ENCODE measurements around the gene NRM.
"Not testable (repeated sequence)": the region's sequence is repeated elsewhere in the genome, so short reads cannot be mapped to it uniquely, and the experiment has no call there.

NRM gene

GRCh38 chr6:30672445-30673253 is 18.1 kb downstream of the NRM start, which contains the start of gene DHX16:
TSS of gene DHX16 (minus strand) at chr6:30673006. CDS start at chr6:30672841, 165 bp downstream.
- DNase-seq: peak; percentile 90
- Mint-ChIP-seq H3K4me1 (ENCODE audit: low read depth) (peaks cover 34% of the 10 kb centered on the region), H3K27me3 (no peaks in the 10 kb centered on the region), H3K36me3 (ENCODE audit: low read depth) (peaks cover 56% of the 10 kb centered on the region), H3K27ac (peak within 1 kb of the TSS; percentile 79), H3K4me3 (peak within 1 kb of the TSS; percentile 93), H3K9me3 (no peaks in the 10 kb centered on the region)

DNA sequence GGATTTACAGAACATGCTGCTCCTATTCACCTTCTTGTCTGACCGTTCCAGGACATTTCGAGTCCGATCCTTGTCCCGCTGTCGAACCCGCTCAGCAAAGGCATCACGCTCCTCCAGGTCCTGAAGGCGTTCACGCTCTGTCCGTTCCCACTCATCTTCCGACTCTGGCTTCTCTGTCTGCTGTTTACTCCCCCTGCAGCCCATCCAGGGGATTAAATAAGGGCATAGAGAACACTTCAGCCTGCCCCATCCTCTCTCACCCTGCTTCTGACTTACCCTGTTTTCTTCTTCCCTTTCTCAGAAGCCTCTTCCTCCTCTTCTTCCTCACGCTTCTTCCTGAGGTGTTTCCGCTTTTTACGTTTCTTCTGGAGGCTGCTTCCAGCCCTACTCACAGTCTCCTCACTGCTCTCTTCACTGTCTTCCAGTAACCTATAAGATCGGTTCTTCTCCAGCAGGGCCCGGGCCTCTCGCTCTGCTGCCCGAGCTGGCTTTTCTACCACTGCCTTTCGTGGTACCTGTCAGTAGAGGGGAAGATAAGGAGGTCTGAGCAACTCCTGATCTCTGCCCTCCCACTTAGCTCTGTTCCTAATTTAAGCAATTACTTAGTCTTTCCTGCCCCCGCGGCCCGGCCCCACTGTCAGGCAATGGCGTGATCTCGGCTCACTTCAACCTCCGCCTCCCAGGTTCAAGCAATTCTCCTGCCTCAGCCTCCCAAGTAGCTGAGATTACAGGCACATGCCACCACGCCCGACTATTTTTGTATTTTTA is 19.8 kb downstream of the NRM start:
- Mint-ChIP-seq H3K4me3 (peak overlapping the region; percentile 93), H3K9me3 (no peaks in the 10 kb centered on the region), H3K27me3 (no peaks in the 10 kb centered on the region), H3K4me1 (ENCODE audit: low read depth) (peaks cover 44% of the 10 kb centered on the region), H3K27ac (peak overlapping the region; percentile 60), H3K36me3 (ENCODE audit: low read depth) (peaks cover 56% of the 10 kb centered on the region)
- DNase-seq: no peak

- H3K9me3 Mint-ChIP-seq, H3K27me3 Mint-ChIP-seq, H3K4me3 Mint-ChIP-seq: not testable (repeated sequence)
- peaks cover 88% of the 10 kb centered on the region for H3K36me3 Mint-ChIP-seq (ENCODE audit: low read depth)
- peak; percentile 55 for DNase-seq
- H3K4me1 Mint-ChIP-seq (ENCODE audit: low read depth): peaks cover 35% of the 10 kb centered on the region
- peak overlapping the region; percentile 87 for H3K27ac Mint-ChIP-seq
Observed at GRCh38 chr6:30666300-30666699, 24.5 kb downstream of the NRM start.

DNA sequence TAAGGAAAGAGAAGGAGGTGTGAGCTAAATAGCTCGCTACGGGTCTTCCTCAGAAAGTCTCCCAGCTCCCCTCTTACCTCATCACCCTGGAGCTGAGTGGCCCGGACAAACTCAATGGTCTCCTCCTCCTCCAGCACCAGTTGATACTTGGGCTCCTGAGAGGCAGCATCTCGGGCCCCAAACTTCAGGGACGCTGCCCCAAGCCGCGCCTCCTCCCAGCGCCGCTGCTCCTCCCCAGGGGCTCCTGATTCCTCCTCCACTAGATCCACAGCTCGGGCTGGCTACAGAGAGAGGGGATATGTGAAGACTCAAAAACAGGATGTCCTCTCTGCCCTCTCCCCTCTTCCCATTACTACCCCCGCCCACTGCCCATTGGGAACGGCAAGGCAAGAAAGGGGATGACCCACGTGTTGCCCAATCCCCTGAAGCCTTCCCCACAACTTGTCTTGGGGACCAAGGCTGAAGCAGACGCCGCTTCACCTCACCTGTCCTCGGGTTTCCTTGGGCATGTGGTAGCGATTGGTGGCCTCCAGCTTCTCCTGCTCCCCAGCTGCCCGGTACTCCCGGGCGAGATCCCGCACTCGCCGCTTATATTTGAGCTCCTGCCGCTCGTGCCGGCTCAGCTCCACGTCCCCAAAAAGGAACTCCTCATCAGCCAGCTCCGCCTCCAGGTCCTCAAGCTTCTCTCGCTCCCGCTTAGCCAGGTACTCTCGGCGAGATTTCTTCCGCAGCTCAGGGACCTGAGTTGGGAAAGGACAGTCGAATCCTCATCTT is 25.6 kb downstream of the NRM start:
- no peak for DNase-seq
- Mint-ChIP-seq H3K9me3 (no peaks in the 10 kb centered on the region), H3K27ac (no peak overlapping the region), H3K36me3 (ENCODE audit: low read depth) (peaks cover 89% of the 10 kb centered on the region), H3K4me1 (ENCODE audit: low read depth) (peaks cover 23% of the 10 kb centered on the region), H3K4me3 (no peak overlapping the region), H3K27me3 (no peaks in the 10 kb centered on the region)

GRCh38 chr6:30657922-30658321 is 32.9 kb downstream of the NRM start:
- DNase-seq; H3K4me1 Mint-ChIP-seq (ENCODE audit: low read depth); H3K4me3 Mint-ChIP-seq; H3K27me3 Mint-ChIP-seq; H3K9me3 Mint-ChIP-seq: not testable (repeated sequence)
- Mint-ChIP-seq H3K27ac (peak overlapping the region; percentile 30), H3K36me3 (ENCODE audit: low read depth) (peaks cover 96% of the 10 kb centered on the region)

DNA sequence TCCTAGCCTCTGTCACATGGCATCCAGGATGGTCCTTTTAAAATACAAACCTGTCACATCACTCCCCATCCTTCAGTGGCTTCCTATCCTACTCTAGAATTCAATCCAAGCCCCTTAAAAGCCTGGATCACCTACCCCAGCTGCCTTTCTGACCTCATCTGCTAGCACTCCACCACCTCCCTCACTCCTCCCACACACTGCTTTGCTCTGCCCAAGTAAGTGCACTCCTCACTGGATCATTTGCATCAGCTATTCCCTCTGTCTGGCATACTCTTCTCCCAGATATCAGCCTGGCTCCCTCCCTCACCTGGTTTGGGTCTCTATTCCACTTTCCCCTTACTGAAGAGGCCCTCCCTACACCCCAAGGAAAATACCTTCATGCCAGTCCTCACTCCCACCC is 33.3 kb downstream of the NRM start:
- Mint-ChIP-seq H3K36me3 (ENCODE audit: low read depth) (peaks cover 96% of the 10 kb centered on the region), H3K27me3 (no peaks in the 10 kb centered on the region), H3K4me1 (ENCODE audit: low read depth) (peaks cover 2% of the 10 kb centered on the region), H3K9me3 (no peaks in the 10 kb centered on the region), H3K4me3 (no peak overlapping the region), H3K27ac (peak overlapping the region; percentile 85)
- no peak for DNase-seq

GRCh38 chr6:30656513-30656912 is 34.3 kb downstream of the NRM start:
- DNase-seq: no peak
- Mint-ChIP-seq H3K4me3 (no peak overlapping the region), H3K4me1 (ENCODE audit: low read depth) (peaks cover 2% of the 10 kb centered on the region), H3K9me3 (no peaks in the 10 kb centered on the region), H3K27me3 (no peaks in the 10 kb centered on the region), H3K27ac (peak overlapping the region; percentile 18), H3K36me3 (ENCODE audit: low read depth) (peaks cover 96% of the 10 kb centered on the region)

DNA sequence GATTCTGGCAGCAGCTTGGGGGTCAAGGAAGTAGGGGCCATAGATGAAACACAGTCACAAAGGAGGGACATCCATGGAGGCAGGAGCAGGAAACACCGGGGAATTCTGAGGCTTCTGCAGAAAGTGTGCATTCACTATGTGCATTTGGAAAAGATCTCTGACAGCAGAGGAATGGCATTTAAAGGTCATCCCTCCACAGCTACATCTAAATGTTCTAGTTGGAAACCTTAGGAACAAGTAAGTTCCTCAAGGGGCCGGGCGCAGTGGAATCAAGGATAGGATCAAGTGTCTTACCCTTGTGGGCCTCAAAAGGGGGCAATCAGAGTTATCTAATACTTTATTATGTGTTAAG is 35.1 kb downstream of the NRM start:
- H3K4me1 Mint-ChIP-seq (ENCODE audit: low read depth): peaks cover 4% of the 10 kb centered on the region
- no peak overlapping the region for H3K4me3 Mint-ChIP-seq
- DNase-seq: no peak
- H3K9me3 Mint-ChIP-seq: no peaks in the 10 kb centered on the region
- peaks cover 96% of the 10 kb centered on the region for H3K36me3 Mint-ChIP-seq (ENCODE audit: low read depth)
- peak overlapping the region; percentile 50 for H3K27ac Mint-ChIP-seq
- no peaks in the 10 kb centered on the region for H3K27me3 Mint-ChIP-seq

GRCh38 chr6:30654798-30655742 is 35.7 kb downstream of the NRM start:
- no peak for DNase-seq
- no peaks in the 10 kb centered on the region for H3K27me3 Mint-ChIP-seq
- H3K4me1 Mint-ChIP-seq (ENCODE audit: low read depth): peaks cover 4% of the 10 kb centered on the region
- H3K4me3 Mint-ChIP-seq: no peak overlapping the region
- peaks cover 94% of the 10 kb centered on the region for H3K36me3 Mint-ChIP-seq (ENCODE audit: low read depth)
- H3K27ac Mint-ChIP-seq: peak overlapping the region; percentile 50
- no peaks in the 10 kb centered on the region for H3K9me3 Mint-ChIP-seq

- no peak for DNase-seq
- peaks cover 23% of the 10 kb centered on the region for H3K4me1 Mint-ChIP-seq (ENCODE audit: low read depth)
- no peaks in the 10 kb centered on the region for H3K27me3 Mint-ChIP-seq
- peaks cover 81% of the 10 kb centered on the region for H3K36me3 Mint-ChIP-seq (ENCODE audit: low read depth)
- H3K4me3 Mint-ChIP-seq: no peak overlapping the region
- no peaks in the 10 kb centered on the region for H3K9me3 Mint-ChIP-seq
- peak overlapping the region; percentile 17 for H3K27ac Mint-ChIP-seq
Observed at GRCh38 chr6:30651143-30651542, 39.6 kb downstream of the NRM start.

DNA sequence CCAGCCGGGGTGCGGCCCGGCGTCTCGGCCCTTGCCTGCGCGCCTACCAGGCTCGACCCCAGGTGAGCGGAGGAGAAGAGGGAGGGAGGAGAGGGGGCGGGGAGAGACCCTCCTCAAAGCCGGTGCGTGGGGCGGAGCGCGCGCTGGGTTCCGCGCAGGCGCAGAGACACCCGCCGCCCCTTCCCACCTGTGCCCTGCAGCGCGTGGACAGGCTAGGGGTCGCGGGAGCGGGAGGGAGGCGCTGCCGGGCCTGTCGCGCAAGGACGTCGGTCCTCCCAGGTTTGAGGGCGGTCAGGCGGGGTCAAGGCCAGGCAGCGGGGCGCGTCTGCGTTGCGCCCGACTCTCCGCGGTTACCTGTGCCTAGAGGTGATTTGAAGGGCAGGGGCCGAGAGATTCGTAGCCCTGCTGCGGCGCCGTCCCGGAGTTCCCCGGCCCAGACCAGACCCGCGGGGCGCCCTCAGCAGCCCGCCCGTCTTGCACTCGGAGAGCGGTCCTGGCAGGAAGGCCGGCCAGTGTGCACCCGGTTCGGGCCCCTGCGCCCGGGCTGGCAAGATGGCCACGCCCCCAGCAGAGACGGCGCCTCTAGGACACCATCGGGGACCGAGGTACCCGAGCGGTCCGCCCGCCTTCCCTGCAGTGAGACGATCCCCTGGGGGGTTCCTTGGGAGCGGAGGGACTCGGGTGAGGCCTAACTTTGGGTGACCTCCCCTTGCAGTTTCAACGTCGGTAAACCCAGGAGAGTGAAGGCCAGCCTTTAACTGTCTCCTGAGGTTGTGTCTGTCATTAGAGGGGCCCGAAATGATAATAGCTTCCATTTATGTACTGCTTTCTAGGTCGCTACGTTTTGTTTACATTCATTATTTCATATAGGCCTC is 43.3 kb downstream of the NRM start:
- peak overlapping the region; percentile 91 for H3K4me3 Mint-ChIP-seq
- H3K27me3 Mint-ChIP-seq: no peaks in the 10 kb centered on the region
- H3K9me3 Mint-ChIP-seq: no peaks in the 10 kb centered on the region
- H3K4me1 Mint-ChIP-seq (ENCODE audit: low read depth): peaks cover 31% of the 10 kb centered on the region
- peak overlapping the region; percentile 94 for H3K27ac Mint-ChIP-seq
- DNase-seq: peak; percentile 91
- H3K36me3 Mint-ChIP-seq (ENCODE audit: low read depth): peaks cover 77% of the 10 kb centered on the region

GRCh38 chr6:30646450-30647241 is 44.1 kb downstream of the NRM start, which contains the start of gene C6orf136:
TSS of gene C6orf136 (plus strand) at chr6:30647133. CDS start at chr6:30647232, 99 bp downstream.
- no peaks in the 10 kb centered on the region for H3K9me3 Mint-ChIP-seq
- peak within 1 kb of the TSS; percentile 91 for H3K4me3 Mint-ChIP-seq
- peak within 1 kb of the TSS; percentile 94 for H3K27ac Mint-ChIP-seq
- H3K27me3 Mint-ChIP-seq: no peaks in the 10 kb centered on the region
- H3K4me1 Mint-ChIP-seq (ENCODE audit: low read depth): peaks cover 34% of the 10 kb centered on the region
- peak; percentile 90 for DNase-seq
- H3K36me3 Mint-ChIP-seq (ENCODE audit: low read depth): peaks cover 74% of the 10 kb centered on the region
